NCI-H2081 treated with DMSO at 0.1 percent for 48 hours (cell line): Measurements from ENCODE around the gene XRCC1.
A peak's percentile ranks its signal among the peaks of the same experiment; 100 is the strongest.
"Not testable (repeated sequence)": the region's sequence is repeated elsewhere in the genome, so short reads cannot be mapped to it uniquely, and the experiment has no call there.

Experiments
- DNase-seq: peaks from one replicate; lab custom pipeline; 2025; lab: John Stamatoyannopoulos, UW

Gene XRCC1

GRCh38 chr19:43575156-43575950 lies at the start of gene XRCC1, which contains the start of gene PINLYP:
Gene XRCC1, minus strand, starts transcription at chr19:43575527. Its CDS starts 69 bp downstream, at chr19:43575458.
Gene PINLYP, plus strand, starts transcription at chr19:43575801. Its CDS starts 1,391 bp downstream, at chr19:43577192.
- DNase-seq = peak; percentile 93

GRCh38 chr19:43624933-43625332 lies 49.6 kb upstream of the XRCC1 start:
- DNase-seq = no peak

- DNase-seq = no peak
Measured at GRCh38 chr19:43623889-43624670, 48.8 kb upstream of the XRCC1 start.

GRCh38 chr19:43622956-43623355 lies 47.6 kb upstream of the XRCC1 start:
- no peak for DNase-seq

- DNase-seq = no peak
Measured at GRCh38 chr19:43622070-43622469, 46.7 kb upstream of the XRCC1 start.

- DNase-seq = no peak
Measured at GRCh38 chr19:43620061-43621001, 45.0 kb upstream of the XRCC1 start.

- peak; percentile 54 for DNase-seq
Measured at GRCh38 chr19:43619262-43620060, 44.1 kb upstream of the XRCC1 start, which contains the start of gene ZNF428. Gene ZNF428, minus strand, starts transcription at chr19:43619629. Its CDS starts 5,325 bp downstream, at chr19:43614304.

- no peak for DNase-seq
Measured at GRCh38 chr19:43618921-43619261, 43.6 kb upstream of the XRCC1 start.

GRCh38 chr19:43616954-43617353 lies 41.6 kb upstream of the XRCC1 start:
- DNase-seq = no peak

- DNase-seq = no peak
Measured at GRCh38 chr19:43616306-43616705, 41.0 kb upstream of the XRCC1 start.

GRCh38 chr19:43612374-43612773 lies 37.0 kb upstream of the XRCC1 start:
- DNase-seq = no peak

- DNase-seq = no peak
Measured at GRCh38 chr19:43611788-43612187, 36.5 kb upstream of the XRCC1 start, which contains the start of gene SRRM5. Gene SRRM5, plus strand, starts transcription at chr19:43612088. Its CDS starts 34 bp downstream, at chr19:43612122.

- no peak for DNase-seq
Measured at GRCh38 chr19:43610493-43610892, 35.2 kb upstream of the XRCC1 start.

- no peak for DNase-seq
Measured at GRCh38 chr19:43609872-43610271, 34.5 kb upstream of the XRCC1 start.

- DNase-seq = no peak
Measured at GRCh38 chr19:43607238-43608205, 32.2 kb upstream of the XRCC1 start.

GRCh38 chr19:43606569-43607229 lies 31.4 kb upstream of the XRCC1 start:
- DNase-seq = no peak

GRCh38 chr19:43605875-43606568 lies 30.7 kb upstream of the XRCC1 start:
- DNase-seq = no peak

GRCh38 chr19:43600326-43600725 lies 25.0 kb upstream of the XRCC1 start:
- DNase-seq = not testable (repeated sequence)
